HepG2 (cell line): ENCODE data around the gene CHMP4B. TPM values are rescaled to one million over a fixed set of nuclear protein-coding genes. Genes with fewer than 3 reads are reported as not detected.

Source experiments
- ELK4 ChIP-seq: sonication (generic); formaldehyde crosslinking; IDR thresholded peaks from 2 replicates; pipeline ENCODE4 v1.9.0; 2021; ENCODE audit warnings: missing genetic modification reagents, borderline replicate concordance
- FOXK2 ChIP-seq: fragments of 450-650 bp; IDR thresholded peaks from 2 replicates; pipeline ENCODE4 v1.6.1; 2016
- GABPA ChIP-seq, 2 experiments: IDR thresholded peaks; 2 replicates each; pipeline ENCODE4 v1.6.1; 2011 to 2016; ENCODE audit warnings: low read depth in 2 of 2, low read length in 1 of 2, missing biosample characterization in 1 of 2, missing genetic modification characterization in 1 of 2
- GLMP ChIP-seq: sonication (generic); formaldehyde crosslinking; IDR thresholded peaks from 2 replicates; pipeline ENCODE4 v1.9.0; 2021; ENCODE audit warnings: missing genetic modification reagents, mild to moderate bottlenecking, borderline replicate concordance
- GPBP1L1 ChIP-seq: sonication (generic); formaldehyde crosslinking; IDR thresholded peaks from 2 replicates; pipeline ENCODE4 v1.5.0; 2020; ENCODE audit warnings: mild to moderate bottlenecking, missing genetic modification reagents
- HCFC1 ChIP-seq: fragments of 150-350 bp; IDR thresholded peaks from 2 replicates; pipeline ENCODE4 v1.6.1; 2014; ENCODE audit warnings: low read depth, low read length
- HMG20A ChIP-seq: IDR thresholded peaks from 2 replicates; pipeline ENCODE4 v1.6.1; 2016; ENCODE audit warnings: borderline replicate concordance
- HNF4A ChIP-seq: sonication (generic); formaldehyde crosslinking; IDR thresholded peaks from 2 replicates; pipeline ENCODE4 v1.4.0; 2020; ENCODE audit warnings: missing genetic modification reagents
- NAIF1 ChIP-seq: sonication (generic); formaldehyde crosslinking; IDR thresholded peaks from 2 replicates; pipeline ENCODE4 v1.5.0; 2020; ENCODE audit warnings: mild to moderate bottlenecking, missing genetic modification reagents, borderline replicate concordance
- NFRKB ChIP-seq: fragments of 450-650 bp; IDR thresholded peaks from 2 replicates; pipeline ENCODE4 v1.6.1; 2017
- ZNF10 ChIP-seq: sonication (generic); formaldehyde crosslinking; IDR thresholded peaks from 2 replicates; pipeline ENCODE4 v1.4.0; 2020; ENCODE audit warnings: mild to moderate bottlenecking, low read depth, missing genetic modification reagents, borderline replicate concordance
- ZNF143 ChIP-seq: sonication (generic); formaldehyde crosslinking; IDR thresholded peaks from 2 replicates; pipeline ENCODE4 v1.4.0; 2020; ENCODE audit warnings: missing genetic modification reagents
- ZNF17 ChIP-seq: sonication (generic); formaldehyde crosslinking; IDR thresholded peaks from 2 replicates; pipeline ENCODE4 v1.5.0; 2020; ENCODE audit warnings: mild to moderate bottlenecking, missing genetic modification reagents
- ZNF431 ChIP-seq: sonication (generic); formaldehyde crosslinking; IDR thresholded peaks from 2 replicates; pipeline ENCODE4 v1.9.0; 2022; ENCODE audit warnings: missing genetic modification reagents, low read depth, mild to moderate bottlenecking, borderline replicate concordance
- ZNF557 ChIP-seq: sonication (generic); formaldehyde crosslinking; IDR thresholded peaks from 2 replicates; pipeline ENCODE4 v1.4.0; 2020; ENCODE audit warnings: missing genetic modification reagents
- ZNF574 ChIP-seq: sonication (generic); formaldehyde crosslinking; IDR thresholded peaks from 2 replicates; pipeline ENCODE4 v1.4.0; 2020; ENCODE audit warnings: missing genetic modification reagents
- ZNF597 ChIP-seq: sonication (generic); formaldehyde crosslinking; IDR thresholded peaks from 2 replicates; pipeline ENCODE4 v1.5.0; 2020; ENCODE audit warnings: missing genetic modification reagents
- ZNF660 ChIP-seq: sonication (generic); formaldehyde crosslinking; IDR thresholded peaks from 2 replicates; pipeline ENCODE4 v1.5.1; 2020; ENCODE audit warnings: mild to moderate bottlenecking, low read depth, missing genetic modification reagents, borderline replicate concordance
- ZNF7 ChIP-seq: IDR thresholded peaks from 2 replicates; pipeline ENCODE4 v1.6.1; 2016; ENCODE audit warnings: missing biosample characterization, missing genetic modification reagents
- ZSCAN20 ChIP-seq: sonication (generic); formaldehyde crosslinking; IDR thresholded peaks from 2 replicates; pipeline ENCODE4 v1.4.0; 2020; ENCODE audit warnings: missing genetic modification reagents, mild to moderate bottlenecking, borderline replicate concordance
- polyA plus RNA-seq, 8 experiments: library from polyadenylated mRNA; depleted of rRNA in 3 of 8; stranded (reverse) in 7 of 8; unstranded in 1 of 8; fragments of >200 nt; fragmentation: Illumina TruSeq in 4 of 8; extraction: Trizol in 4 of 8; gene quantifications; 2 replicates each; pipeline versions ENCODE4 v1.2.1 to v1.2.3, GENCODE V29; 2011 to 2016; ENCODE audit warnings: low read depth in 4 of 8, missing spikeins in 1 of 8, mixed read lengths in 1 of 8; ENCODE audit not compliant: insufficient read depth in 1 of 8
- total RNA-seq, 5 experiments: library from RNA; depleted of rRNA; stranded (reverse); fragments of >200 nt; fragmentation: Illumina TruSeq; extraction: Trizol; gene quantifications; 2 replicates each; pipeline ENCODE4 v1.2.3, GENCODE V29; 2016; ENCODE audit warnings: low read depth in 1 of 5

The CHMP4B gene
- total and polyA plus RNA-seq, 2 of the 13 experiments (the other 11 are each of a cell fraction or from before 2014, with no cell fraction given): 40.1 to 45.6 TPM

GRCh38 chr20:33812908-33813462, 1.8 kb downstream of the CHMP4B start (continued):
- TF ChIP-seq GPBP1L1 (CRISPR knock-in tag) (no peak), ZNF574 (CRISPR knock-in tag) (no peak), GLMP (CRISPR knock-in tag) (no peak), ZNF597 (CRISPR knock-in tag) (no peak), ZNF143 (CRISPR knock-in tag) (0 out of 2 replicates have a peak, but pooled peaks have one; percentile 33), FOXK2 (no peak), ZNF557 (CRISPR knock-in tag) (0 out of 2 replicates have a peak, but pooled peaks have one; percentile 60), ZNF17 (CRISPR knock-in tag) (no peak), GABPA (IDR thresholded peaks at IDR 0.05; ENCODE audit: low read depth, low read length) (no peak), GABPA (CRISPR knock-in tag; IDR thresholded peaks at IDR 0.05; ENCODE audit: low read depth) (no peak; the same call in 1 of the 2 replicates), ZNF660 (CRISPR knock-in tag) (no peak), NFRKB (no peak), ZNF7 (CRISPR knock-in tag) (no peak), HMG20A (0 out of 2 replicates have a peak, but pooled peaks have one; percentile 15), ZNF431 (CRISPR knock-in tag) (no peak), NAIF1 (no peak), ELK4 (CRISPR knock-in tag) (no peak), HNF4A (CRISPR knock-in tag) (peak; percentile 76), HCFC1 (no peak), ZSCAN20 (CRISPR knock-in tag) (no peak), ZNF10 (CRISPR knock-in tag) (no peak)
